GM04503 (cell line): ENCODE results near the gene RNF5.
"Not testable (repeated sequence)": the region's sequence is repeated elsewhere in the genome, so short reads cannot be mapped to it uniquely, and the experiment has no call there.

Experiments
- DNase-seq: peaks from one replicate; pipeline ENCODE4 v3.0.0-alpha.2; 2012; ENCODE audit warnings: low read depth

The RNF5 gene

DNA sequence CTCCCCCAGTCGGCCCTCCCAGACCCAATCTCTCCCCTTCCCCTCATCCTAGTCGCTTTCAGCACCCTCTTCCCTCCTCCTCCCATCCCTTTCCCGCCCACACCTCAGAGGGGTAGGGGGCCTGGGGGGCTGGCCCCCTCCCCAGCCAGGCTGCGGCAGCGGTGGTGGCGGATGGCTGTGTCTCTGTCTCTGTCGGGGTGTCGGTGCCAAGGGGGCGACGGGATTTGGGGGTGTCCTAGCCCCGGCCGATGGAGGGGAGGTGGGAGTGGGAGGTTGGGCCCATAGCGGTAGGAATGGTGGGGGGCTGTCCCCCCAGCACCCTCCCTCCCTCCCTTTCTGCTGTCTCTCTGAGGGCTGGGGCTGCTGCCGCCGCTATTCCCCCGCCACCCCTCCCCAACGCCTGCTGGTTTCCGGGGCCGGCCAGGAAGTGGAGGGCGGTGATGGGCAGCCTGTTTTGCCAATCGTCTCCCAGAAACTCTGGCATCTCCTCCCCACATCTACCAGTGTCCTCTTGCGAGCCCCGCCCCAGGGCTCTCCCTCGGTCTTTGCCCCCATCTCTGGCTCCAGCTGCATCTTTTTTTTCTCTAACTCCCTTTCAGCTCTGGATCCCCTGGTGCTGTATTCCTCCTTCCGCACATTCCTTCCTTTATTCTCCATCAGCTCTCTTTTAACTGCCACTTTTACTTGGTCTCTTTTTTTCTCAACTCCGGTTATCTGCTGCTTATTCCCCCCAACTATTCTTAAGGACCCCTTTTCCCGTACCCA lies 2.3 kb upstream of the RNF5 start, which contains the start of gene AGPAT1:
Gene AGPAT1 (minus strand): TSS at position 374 of the 765 bp plus-strand sequence. CDS start 4,588 bp downstream, outside the sequence.
- DNase-seq = peak; percentile 84

DNA sequence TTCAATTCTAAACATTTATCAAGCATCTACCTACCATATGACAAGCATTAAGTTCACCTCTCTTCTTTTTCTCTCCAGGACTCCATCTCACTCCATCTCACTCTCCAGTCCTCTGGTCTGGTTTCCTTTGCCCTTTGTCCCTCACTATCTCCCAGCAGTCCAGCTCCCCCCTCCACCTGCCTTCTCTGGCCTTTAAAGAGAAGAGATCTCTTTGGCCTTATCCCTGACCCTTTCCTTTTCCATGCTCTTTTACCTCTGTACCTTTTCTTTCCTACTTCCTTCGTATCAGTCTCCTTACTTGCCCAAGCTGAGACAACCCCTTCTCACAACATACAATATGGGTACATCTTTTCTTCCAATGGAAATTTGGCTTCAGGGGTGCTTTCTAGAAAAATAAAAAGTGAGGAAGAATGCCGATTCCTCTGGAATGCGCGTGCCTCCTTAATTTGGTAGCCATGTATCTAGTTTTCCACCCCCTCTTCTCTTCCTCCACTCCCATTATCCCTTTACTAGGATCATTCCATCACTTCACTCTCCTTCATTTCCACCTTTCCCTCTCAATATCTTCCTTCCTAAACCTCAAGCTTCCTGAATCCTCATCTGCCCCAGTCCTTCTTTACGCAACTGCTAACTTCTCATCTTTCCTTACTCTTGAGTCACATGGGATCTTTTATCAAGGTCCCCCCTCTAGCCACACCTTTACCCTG lies 1.6 kb upstream of the RNF5 start:
- DNase-seq = no peak

DNA sequence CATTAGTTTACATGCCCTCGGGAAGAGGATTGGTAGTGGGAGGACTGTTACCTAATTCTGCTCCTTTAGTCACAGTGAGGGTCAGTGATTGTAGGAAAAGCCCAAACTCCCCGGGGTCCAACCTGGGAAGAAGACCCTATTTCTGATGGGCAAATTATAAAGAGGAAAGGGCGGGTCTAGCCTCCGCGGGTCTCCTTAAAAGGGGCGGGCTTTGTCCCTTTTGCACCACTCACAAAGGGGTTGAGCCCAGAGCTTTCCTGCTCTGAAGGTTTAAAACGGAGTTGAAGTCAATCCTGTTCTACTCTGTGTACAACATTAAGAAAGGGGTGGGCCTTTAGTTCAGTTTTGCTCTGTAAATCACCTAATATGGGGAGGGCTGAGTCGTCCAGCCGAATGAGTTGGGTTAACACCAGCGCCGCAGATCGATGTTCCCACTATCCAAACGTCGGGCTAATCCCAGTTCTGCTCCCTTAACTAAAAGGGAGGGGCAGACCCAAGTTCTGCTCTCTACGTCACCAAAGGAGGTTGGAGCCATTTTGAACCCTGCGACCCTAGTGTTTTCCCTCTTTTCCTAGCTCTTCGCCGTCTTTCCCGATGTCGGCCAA lies 920 bp upstream of the RNF5 start:
- no peak for DNase-seq

DNA sequence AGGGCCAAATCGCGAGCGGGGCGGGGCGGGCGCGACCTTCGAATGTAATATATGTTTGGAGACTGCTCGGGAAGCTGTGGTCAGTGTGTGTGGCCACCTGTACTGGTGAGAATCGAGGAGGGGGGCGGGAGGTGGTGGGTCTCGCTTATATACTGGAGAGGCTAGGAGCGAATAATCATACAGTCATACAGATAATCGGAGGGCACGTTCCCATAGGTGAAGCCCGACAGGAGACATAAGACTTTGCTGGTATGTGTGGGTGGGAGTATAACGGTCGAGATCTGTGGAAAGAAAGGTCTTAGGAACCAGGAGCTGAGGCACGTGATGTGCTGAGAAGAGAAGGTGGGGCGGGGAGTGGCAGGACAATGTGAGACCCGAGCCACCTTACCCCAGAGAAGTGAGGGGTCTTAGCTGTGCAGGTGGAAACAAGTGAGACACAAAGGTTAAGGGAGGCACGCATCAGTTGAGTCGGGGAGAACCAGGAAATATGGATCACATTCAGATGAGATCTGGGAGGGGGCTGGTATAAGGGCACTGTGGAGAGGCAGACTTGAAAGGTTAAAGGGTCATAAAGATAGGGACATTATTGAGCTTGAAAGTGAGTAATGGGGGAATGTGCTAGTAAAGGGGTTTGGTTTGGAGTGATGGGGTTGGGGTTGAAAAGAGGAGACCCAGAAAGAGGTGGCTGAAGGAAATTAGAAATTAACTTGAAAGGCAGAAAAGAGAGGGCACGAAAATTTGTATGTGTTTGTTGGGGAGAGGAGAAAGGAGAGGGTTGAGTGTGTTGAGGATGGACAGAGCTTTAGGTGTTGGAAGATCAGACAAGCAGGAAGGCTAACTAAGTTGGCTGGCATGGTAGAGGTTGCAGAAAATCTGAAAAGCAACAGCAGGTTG lies 589 bp downstream of the RNF5 start:
- DNase-seq = no peak

DNA sequence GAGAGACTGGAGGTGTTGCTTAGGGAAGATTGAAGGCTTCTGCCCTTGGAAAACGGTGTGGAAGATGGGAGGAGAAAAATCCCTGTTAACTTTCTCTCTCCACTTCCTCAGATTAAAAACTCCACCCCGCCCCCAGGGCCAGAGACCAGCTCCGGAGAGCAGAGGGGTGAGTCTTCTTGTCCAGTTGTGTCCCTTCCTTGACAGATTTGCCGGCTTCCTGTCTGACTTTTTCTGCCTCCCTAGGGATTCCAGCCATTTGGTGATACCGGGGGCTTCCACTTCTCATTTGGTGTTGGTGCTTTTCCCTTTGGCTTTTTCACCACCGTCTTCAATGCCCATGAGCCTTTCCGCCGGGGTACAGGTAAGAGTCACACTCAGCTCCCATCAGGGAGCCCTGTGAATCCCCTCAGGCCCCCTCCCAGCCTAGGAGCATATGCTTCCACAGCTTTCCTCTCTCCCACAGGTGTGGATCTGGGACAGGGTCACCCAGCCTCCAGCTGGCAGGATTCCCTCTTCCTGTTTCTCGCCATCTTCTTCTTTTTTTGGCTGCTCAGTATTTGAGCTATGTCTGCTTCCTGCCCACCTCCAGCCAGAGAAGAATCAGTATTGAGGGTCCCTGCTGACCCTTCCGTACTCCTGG lies 1.7 kb downstream of the RNF5 start:
- no peak for DNase-seq

DNA sequence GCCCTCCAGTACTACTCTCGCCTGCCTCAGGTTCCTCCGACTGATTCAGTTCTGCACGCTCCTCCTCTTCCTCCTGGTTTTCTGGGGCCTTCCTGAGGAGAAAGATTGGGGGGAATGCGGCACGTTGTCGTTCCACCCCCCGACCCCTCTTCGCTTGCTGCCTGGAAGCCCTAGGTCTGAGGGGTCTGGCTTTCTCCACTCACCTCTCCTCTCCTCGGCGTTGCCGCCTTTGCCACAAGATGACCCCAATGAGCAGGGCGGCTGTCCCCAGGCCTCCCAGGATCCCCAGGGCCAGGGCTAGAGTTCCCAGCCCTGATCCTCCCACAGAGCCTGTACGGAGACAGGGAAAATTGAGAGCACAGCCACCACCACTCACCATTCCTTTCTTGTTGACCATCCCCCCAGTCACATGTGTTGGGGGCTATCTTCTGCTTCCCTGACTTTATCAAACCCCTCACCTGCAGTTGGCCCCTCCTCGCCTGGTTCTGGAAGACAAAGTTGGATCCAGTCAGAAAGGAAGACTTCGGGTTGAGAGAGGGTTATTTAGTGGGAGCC lies 3.0 kb downstream of the RNF5 start:
- no peak for DNase-seq

DNA sequence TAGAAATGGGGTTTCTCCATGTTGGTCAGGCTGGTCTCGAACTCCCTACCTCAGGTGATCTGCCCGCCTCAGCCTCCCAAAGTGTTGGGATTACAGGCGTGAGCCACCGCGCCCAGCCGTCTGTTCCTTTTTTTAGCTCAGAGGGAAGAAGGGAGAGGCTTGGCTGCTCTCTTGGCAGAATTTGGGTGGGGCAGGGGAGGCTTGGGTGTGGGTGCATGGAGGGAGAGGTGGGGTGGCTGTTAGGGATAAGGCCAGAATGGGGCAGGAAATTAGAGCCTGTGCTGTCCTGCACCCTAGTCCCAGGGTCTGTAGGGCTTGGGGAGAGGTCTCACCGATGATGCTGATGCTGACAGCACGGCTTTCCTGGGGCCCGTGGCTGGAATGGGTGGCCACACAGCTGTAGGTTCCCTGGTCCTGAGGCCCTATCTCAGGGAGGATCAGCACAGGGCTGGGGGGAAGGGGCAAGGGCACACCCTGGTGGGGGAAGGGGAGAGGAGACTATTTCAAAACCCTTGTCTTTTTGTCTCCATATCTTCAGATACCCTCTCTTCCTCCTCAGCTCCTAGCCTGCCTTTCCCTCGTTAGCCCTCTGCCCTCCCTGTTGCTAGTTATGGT lies 3.8 kb downstream of the RNF5 start:
- no peak for DNase-seq

DNA sequence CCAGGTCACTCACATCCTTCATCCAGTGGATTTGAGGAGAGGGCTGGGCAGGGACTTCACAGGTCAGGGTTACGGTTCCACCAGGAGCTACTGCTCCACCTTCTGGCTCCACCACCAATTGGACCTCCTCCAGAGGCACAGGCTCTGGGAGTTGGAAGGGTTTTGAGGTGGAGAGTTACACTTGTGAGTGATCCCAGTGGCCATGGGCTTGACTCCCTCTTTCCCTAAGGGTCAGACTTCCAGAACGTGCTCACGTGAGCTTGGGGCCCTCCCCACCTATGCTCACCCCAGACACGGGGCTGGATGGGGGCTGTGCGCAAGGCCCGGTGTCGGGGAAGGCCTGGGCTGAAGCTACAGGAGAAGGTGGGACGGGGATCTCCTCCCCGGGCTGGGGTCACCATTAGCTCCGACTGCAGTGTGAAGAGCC lies 4.4 kb downstream of the RNF5 start:
- DNase-seq = no peak

DNA sequence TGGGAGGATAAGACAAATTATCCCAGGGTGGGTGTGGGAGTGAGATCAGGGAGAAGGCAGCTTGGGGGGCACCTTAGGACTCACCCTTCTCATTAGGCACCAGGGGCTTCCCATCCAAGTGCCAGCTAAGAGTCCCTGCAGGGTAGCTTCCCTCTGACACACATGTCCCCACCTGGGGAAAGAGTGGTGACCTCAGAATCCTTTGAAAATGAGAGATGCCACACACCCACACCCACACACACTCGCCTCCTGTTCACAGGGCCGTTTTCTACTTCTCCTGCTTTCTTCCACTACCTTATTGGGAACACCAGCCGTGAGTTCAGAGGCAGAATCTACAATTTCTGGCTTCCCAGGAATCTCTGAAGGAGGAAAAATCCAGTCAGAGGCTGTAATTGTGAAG lies 4.8 kb downstream of the RNF5 start:
- DNase-seq = no peak

DNA sequence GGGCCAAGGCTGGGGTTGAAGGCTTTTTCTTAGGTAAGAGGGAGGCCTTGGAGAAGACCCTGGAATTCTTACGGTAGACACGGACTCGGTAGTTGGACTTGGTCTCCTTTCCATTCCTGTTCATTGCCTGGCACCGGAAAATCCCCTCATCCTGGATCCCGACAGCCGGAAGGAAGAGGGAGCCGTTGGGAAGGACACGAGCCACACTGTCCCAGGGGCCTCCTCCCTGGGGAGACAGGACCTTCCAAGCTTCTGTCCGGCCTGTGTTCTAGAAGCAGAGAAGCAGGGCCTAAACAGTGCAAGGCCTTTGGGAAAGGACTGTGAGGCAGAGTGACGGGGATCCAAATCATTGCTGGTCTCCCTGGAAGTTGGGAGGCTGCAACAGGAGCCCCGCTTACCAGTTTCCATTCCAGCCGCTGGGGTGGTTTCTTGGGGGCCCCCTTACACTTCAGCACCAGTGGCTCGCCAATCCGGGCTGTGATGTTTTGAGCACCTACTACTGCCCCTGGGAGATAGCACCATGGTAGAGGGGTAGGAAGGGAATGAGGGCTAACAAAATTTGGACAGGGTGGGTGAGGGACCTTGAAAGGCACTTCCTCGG lies 5.4 kb downstream of the RNF5 start:
- no peak for DNase-seq

DNA sequence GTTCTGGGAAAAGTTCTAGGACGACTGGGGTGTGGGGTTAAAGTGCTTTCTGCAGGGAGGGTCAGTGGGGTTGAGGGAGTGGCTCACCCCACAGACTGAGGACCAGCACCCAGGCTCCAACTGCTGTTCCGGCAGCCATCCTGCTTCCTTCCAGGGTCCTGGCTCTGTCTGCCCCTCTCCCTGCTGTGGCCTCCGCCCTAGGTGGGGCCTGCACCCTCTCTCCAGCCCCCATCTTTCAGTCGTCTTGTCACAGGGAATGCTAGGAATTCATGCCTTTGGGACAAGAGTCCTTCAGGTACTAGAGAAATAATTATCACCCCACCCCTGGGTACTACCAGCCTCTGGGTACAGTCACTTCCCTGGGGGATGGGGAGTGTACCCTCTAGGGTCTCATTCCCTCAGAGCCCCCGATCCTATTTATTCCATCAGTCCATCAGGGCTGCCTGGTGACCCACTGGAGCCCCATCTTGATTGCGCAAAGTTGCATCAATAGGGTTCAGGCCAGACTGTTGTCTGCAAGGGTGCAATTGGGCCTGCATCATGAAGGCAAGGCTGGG lies 6.0 kb downstream of the RNF5 start, which contains the start of gene AGER:
Gene AGER (minus strand): TSS at position 170 of the 557 bp plus-strand sequence. CDS start 31 bp downstream, at position 139.
- no peak for DNase-seq

DNA sequence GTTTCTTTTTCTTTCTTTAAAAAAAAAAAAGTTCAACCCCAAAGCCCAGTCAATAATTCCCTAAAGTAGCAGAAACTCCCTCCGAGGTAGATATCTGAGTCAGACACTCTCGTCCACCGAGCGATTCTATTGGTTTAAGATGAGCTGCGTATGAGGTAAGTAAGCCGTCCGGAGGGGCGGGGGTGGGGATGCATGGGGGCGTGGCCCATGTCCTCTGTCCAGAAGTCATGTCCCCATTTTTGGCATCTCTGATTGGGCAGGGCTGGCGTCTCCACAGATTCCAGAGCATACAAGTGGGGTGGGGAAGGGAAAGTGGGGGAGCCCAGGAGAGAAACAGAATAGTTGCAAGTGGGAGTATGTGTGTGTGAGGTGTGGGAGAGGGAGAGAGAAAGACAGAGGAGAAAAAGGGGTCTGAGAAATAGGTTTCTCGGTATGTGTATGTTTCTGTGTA lies 7.5 kb downstream of the RNF5 start:
- peak; percentile 64 for DNase-seq

DNA sequence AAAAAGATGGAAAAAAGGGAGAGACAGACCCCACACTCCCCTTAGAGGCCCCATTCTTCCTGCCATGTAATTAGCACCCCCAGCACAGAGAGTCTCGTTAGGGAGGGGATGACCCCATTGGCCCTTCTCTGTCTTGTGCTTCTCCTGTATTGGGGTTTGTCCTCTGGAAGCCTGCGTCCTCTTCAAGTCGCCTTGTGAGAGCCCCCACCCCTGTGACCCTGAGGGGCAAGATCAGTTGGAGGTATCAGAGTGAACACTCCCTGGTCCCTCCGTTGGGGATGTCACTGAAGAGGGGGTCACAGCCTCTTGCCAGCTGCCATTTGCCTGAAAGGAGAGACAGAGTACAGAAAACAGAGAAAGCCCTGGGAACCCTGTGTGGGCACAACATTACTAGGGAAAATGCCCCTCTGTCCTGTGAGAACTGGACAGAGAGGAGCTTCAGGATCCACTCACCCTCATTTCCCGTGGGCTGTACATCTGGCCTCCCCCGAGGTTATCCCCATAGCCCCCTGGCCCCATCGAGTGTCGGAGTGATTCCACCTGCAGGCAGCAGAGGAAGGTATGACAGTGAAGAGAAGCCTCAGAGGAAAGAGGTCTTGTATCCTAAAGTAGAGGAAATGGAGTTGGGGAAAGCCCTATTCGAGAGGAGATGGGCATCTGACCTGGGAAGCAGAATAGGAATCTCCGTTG lies 8.1 kb downstream of the RNF5 start:
- DNase-seq = not testable (repeated sequence)

DNA sequence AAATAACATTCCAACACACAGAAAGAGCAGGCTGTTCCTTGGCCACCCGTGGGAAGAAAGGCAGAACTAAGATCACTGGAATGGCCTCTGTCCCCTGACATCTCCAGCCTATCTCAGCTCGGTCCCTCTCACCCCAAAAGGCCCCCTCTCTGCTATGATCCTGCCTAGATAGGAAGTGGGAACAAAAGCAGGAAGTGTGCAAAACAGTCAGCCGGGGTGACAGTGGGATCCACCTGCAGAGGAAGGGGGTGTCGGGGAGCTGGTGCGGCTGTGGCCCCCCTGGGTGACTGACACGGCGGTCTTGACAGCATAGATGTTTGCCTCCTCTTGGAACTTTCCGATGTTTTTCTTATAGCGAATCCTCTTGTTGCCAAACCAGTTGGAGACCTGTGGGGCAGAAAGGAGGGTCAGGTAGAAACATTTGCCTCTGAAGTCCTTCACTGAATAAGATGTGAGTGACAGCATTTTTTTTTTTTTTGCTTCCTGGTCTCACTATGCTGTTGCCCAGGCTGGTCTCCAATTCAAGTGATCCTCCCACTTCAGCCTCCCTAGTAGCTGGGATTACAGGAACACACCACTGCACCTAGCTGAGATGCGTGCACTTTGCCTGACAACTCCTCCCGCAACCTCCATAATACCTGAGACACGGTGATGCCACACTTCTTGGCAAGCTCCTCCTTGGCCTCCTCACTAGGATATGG lies 9.0 kb downstream of the RNF5 start:
- DNase-seq = no peak

DNA sequence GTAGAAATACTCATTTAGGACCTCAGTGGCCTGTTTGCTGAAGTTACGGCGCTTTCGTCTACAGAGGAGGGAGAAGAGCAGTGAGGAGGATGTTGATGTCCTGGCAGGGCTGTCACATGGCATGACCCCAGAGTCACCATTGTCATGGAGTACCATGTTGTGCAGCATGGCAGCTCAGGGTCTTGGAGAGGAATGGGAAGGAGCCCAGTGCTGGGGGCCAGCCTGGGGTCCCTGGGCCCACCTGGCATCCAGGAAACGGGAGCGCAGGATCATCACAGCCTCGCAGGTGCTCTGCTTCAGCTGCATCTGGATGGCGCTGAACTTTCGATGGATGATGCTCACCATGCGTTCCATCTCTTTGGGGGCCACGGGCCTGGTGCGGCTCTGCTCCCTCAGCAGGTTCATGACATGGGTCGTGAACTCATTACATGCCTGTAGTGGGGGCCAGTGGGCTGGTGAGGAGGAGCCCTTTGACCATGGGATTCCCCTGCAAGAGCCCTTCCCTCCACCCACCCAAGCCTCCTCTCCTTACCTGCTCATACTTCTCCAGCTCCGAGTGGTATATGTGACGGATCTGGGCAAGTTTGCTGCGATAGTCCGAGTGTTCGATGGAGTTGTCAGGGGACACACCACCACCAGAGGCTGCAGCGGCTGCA lies 9.6 kb downstream of the RNF5 start:
- not testable (repeated sequence) for DNase-seq

DNA sequence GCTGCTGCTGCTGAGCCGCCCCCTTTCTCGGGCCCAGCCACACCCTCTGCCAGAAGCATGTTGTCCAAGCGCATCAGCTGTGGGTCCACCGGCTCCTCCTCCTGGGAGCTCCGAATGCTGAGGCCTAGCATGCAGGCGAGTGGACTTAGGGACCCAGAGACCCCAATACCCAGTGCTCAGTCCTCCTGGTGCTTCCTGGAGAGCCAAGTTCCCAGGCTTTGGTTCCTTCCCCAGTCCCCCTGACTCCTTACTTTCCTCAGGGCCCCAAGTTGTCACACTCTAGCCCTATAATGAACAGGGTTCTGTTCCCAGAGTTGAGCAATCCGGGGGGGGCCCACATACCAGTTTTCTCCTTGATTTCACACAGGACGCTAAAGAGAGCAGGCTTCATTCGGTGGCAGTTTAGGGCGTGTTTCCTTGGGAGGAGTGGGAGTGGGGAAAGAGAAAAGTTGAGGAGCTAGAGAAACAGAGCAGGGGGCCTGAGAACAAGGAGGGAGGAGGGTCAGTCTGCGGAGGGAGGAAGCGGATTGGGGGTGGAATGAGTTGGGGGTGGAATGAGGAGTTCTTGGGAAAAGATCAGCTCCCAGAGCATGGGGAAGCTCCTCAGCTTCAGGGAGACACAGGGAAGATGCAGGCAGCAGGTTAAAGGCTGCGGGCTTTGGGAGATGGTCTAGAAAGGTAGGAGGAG lies 10.3 kb downstream of the RNF5 start:
- DNase-seq = no peak

DNA sequence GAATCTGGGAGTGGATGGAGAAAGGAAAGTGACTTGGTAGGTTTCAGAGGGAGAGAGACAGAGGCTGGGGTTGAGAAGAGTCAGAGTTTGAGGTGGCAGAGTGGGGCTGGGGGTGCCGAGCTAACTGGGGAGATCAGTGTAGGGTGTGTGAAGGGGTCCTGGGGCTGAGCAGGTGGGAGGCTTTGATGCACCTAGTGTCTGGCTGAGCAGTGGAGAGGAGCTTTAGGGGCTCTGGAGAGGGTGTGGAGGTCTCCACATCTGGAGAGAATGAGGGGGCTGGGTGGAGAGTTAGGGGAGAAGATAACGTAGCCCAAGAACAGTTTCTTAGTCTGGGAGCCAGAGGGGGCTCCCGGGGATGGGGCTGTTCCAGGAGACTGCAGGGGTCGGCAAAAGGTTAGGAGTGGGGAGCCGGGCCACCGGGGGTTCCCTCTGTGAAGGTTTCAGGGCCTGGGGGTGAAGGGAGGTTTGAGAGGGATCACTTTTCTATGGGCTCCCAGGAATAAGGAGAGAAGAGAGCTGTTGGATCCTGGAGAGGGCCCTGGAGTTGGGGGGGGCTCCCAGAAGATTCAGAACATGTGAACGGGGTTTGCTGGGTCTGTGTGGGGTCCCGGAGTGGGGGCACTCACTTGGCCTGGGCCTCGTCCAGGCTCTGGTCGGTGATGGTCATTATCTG lies 11.0 kb downstream of the RNF5 start:
- DNase-seq = no peak
